MM.1S (cell line): ENCODE data around the gene B4GALT3.

Source experiments
- DNase-seq: peaks from one replicate; pipeline ENCODE4 v3.0.0-alpha.2; 2015
- H2AFZ ChIP-seq: fragments of 300-600 bp; sonication (generic); 2 replicates; pipeline ENCODE4 v1.6.0; 2016; ENCODE audit warnings: antibody characterized with exemption, low read length
- H3F3A ChIP-seq: fragments of 300-600 bp; sonication (generic); 2 replicates; pipeline ENCODE4 v1.6.1; 2016; ENCODE audit warnings: mild to moderate bottlenecking, antibody characterized with exemption, low read length, moderate library complexity, mixed read lengths; ENCODE audit not compliant: insufficient read depth
- H3K27ac ChIP-seq: fragments of 300-600 bp; sonication (generic); 2 replicates; pipeline ENCODE4 v1.5.1; 2016; ENCODE audit warnings: mild to moderate bottlenecking, low read length
- H3K27me3 ChIP-seq: fragments of 300-600 bp; sonication (generic); replicated peaks from 2 replicates; pipeline ENCODE4 v1.6.0; 2016; ENCODE audit warnings: low read length; ENCODE audit not compliant: insufficient read depth
- H3K36me3 ChIP-seq: fragments of 300-600 bp; sonication (generic); replicated peaks from 2 replicates; pipeline ENCODE4 v1.6.1; 2016; ENCODE audit warnings: mild to moderate bottlenecking, low read length, mixed read lengths; ENCODE audit not compliant: insufficient read depth
- H3K4me1 ChIP-seq: fragments of 300-600 bp; sonication (generic); 2 replicates; pipeline ENCODE4 v1.6.1; 2016; ENCODE audit warnings: low read length, mixed read lengths
- H3K4me2 ChIP-seq: fragments of 300-600 bp; sonication (generic); 2 replicates; pipeline ENCODE4 v1.6.0; 2016; ENCODE audit warnings: low read depth, low read length
- H3K4me3 ChIP-seq: fragments of 300-600 bp; sonication (generic); 2 replicates; pipeline ENCODE4 v1.5.1; 2016; ENCODE audit warnings: low read length, mixed read lengths
- H3K79me2 ChIP-seq: fragments of 300-600 bp; sonication (generic); 2 replicates; pipeline ENCODE4 v1.6.1; 2016; ENCODE audit warnings: mixed run types, low read length, mixed read lengths
- H3K9ac ChIP-seq: fragments of 300-600 bp; sonication (generic); 2 replicates; pipeline ENCODE4 v1.6.1; 2016; ENCODE audit warnings: low read length, mixed read lengths
- H3K9me2 ChIP-seq: fragments of 300-600 bp; sonication (generic); replicated peaks from 2 replicates; pipeline ENCODE4 v1.6.1; 2016; ENCODE audit warnings: mild to moderate bottlenecking, low read length, mixed read lengths; ENCODE audit not compliant: insufficient read depth
- H3K9me3 ChIP-seq: fragments of 300-600 bp; sonication (generic); replicated peaks from 2 replicates; pipeline ENCODE4 v1.6.1; 2016; ENCODE audit warnings: mild to moderate bottlenecking, low read length, mixed read lengths; ENCODE audit not compliant: insufficient read depth
- H4K20me1 ChIP-seq: fragments of 300-600 bp; sonication (generic); 2 replicates; pipeline ENCODE4 v1.6.1; 2016; ENCODE audit warnings: mild to moderate bottlenecking, low read length, moderate library complexity, mixed read lengths; ENCODE audit not compliant: insufficient read depth
- EZH2 ChIP-seq: fragments of 300-600 bp; sonication (generic); optimal IDR thresholded peaks from 2 replicates; pipeline ENCODE3; 2017; ENCODE audit warnings: low read depth, mild to moderate bottlenecking, antibody characterized with exemption, low read length, mixed read lengths
- EZH2phosphoT487 ChIP-seq: fragments of 300-600 bp; sonication (generic); IDR thresholded peaks from 2 replicates; pipeline ENCODE4 v1.6.1; 2018; ENCODE audit warnings: antibody characterized with exemption, low read length

Gene B4GALT3

DNA sequence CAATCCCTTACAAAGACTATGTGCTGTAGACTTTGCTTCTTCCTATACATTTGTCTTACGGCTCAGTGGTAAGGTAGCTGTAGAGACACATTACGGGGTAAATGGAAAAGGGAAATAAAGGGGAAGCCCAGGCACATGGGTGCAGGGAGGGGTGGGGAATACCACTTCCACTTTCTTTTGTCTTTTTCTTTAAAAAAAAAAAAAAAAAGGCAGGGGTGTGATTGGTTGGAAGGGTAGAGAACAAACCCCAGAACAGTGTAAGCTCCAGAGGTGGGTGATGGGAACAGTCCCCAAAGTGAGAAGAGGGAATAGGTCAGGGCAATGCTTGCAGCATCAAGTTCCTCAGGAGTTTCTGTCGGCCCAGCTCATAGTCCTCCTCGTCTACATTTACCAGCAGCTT lies 55.5 kb downstream of the B4GALT3 start:
- 0 out of 2 replicates have a peak, but pooled peaks cover 15% of the 10 kb centered on the region for H3F3A ChIP-seq
- no peak for TF ChIP-seq EZH2
- no peak for TF ChIP-seq EZH2phosphoT487
- no peak overlapping the region for H3K4me2 ChIP-seq
- peaks cover 54% of the 10 kb centered on the region for H3K79me2 ChIP-seq
- 0 out of 2 replicates have a peak, but pooled peaks cover 5% of the 10 kb centered on the region for H3K36me3 ChIP-seq
- no peak overlapping the region for H2AFZ ChIP-seq
- peaks cover 18% of the 10 kb centered on the region for H3K4me1 ChIP-seq
- DNase-seq: no peak
- no peak overlapping the region for H3K9ac ChIP-seq
- H3K27me3 ChIP-seq: no peaks in the 10 kb centered on the region
- H3K9me2 ChIP-seq: no peaks in the 10 kb centered on the region
- no peaks in the 10 kb centered on the region for H4K20me1 ChIP-seq
- no peaks in the 10 kb centered on the region for H3K9me3 ChIP-seq
- H3K27ac ChIP-seq: no peak overlapping the region
- H3K4me3 ChIP-seq: no peak overlapping the region
